GM12892 (cell line): ENCODE measurements around the gene AURKAIP1.
A peak's percentile ranks its signal among the peaks of the same experiment; 100 is the strongest.

Experiments used
- POLR2A ChIP-seq: IDR thresholded peaks from 2 replicates; pipeline ENCODE4 v1.6.1; 2011; ENCODE audit warnings: low read depth, low read length, control low read depth
- POLR2AphosphoS5 ChIP-seq: IDR thresholded peaks from 2 replicates; pipeline ENCODE4 v1.6.1; 2011; ENCODE audit warnings: low read depth, low read length, control low read depth

- peak; percentile 59; the same call in 1 of the 2 replicates for TF ChIP-seq POLR2A
- peak; percentile 50; the same call in 1 of the 2 replicates for TF ChIP-seq POLR2AphosphoS5
Measured at GRCh38 chr1:1374929-1375662, at the start of gene AURKAIP1.
